ENCODE measurements around the gene BTNL2. TPM values are rescaled to one million over a fixed set of nuclear protein-coding genes. Genes with fewer than 3 reads are reported as not detected.

BTNL2 gene
- total and polyA plus RNA-seq, 8 donors = not detected

DNA sequence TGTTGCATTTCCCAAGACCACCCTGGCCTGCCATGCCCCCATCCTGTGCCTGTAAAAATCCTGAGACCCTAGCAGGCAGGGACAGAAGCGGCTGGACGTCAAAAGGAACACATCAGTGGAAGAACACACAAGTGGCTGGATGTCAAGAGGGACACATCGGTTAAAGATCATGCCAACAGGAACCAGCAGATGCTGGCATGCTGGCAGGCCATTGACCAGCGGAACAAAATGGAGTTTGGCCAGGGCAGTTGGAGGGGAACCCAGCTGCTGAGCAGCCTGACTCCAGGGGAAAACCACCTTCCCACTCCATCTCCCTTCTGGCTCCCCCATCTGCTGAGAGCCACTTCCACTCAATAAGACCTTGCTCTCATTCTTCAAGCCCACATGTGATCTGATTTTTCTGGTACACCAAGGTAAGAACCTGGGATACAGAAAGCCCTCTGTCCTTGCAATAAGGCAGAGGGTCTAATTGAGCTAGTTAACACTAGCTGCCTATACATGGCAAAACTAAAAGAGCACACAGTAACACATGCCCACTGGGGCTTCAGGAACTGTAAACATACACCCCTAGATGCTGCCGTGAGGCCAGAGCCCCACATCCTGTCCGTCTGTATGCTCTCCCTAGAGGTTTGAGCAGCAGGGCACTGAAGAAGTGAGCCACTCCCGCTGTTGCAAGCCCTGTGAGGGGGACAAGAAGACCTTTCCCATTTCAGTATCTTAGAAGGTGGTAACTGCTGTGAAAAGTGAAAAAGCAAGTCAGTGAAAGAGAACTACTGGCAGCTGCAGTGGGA is 31.0 kb downstream of the BTNL2 start:
- FAIRE-seq (no peak), ATAC-seq (no peak), DNase-seq (no peak)
- intact Hi-C loops (cut with DNase I) = no loop called here
- Histone ChIP-seq H3K27me3 (no peaks in the 10 kb centered on the region), H3K27ac (no peak overlapping the region), H3K9me3 (no peaks in the 10 kb centered on the region), H3K4me1 (peaks cover 0 to 4% (median 0%) of the 10 kb centered on the region in 3 donors), H3K36me3 (no peaks in the 10 kb centered on the region), H3K4me3 (no peak overlapping the region)
- TF ChIP-seq, protein P1, sequence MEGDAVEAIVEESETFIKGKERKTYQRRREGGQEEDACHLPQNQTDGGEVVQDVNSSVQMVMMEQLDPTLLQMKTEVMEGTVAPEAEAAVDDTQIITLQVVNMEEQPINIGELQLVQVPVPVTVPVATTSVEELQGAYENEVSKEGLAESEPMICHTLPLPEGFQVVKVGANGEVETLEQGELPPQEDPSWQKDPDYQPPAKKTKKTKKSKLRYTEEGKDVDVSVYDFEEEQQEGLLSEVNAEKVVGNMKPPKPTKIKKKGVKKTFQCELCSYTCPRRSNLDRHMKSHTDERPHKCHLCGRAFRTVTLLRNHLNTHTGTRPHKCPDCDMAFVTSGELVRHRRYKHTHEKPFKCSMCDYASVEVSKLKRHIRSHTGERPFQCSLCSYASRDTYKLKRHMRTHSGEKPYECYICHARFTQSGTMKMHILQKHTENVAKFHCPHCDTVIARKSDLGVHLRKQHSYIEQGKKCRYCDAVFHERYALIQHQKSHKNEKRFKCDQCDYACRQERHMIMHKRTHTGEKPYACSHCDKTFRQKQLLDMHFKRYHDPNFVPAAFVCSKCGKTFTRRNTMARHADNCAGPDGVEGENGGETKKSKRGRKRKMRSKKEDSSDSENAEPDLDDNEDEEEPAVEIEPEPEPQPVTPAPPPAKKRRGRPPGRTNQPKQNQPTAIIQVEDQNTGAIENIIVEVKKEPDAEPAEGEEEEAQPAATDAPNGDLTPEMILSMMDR (IDR thresholded peaks at IDR 0.05) = no peak
- 78 to 93% methylated on average over 7 of the region's 7 CpGs for WGBS, 2 donors

DNA sequence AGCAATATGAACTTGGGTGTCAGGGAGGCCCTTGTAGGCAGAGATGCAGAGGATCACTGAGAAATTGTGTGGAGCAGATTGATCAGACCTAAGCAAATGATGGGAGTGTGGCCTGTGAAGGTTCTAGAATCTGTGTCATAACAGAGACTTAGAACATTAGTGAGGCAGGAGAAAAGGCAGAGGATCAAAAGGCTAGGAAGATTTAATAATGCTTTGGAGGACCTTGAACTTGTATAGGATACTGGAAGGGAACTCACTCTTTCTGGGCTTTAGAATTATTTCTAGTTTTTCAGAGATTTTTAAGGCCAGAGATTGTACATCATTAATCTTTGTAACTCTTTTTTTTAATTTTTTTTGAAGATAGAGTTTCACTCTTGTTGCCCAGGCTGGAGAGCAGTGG is 35.2 kb downstream of the BTNL2 start, which contains the start of gene TSBP1:
TSBP1 (minus strand) TSS at position 101 of the 400 bp plus-strand sequence. CDS start 197 bp downstream, outside the sequence.
- Histone ChIP-seq H3K36me3 (no peaks in the 10 kb centered on the region), H3K4me1 (no peaks in the 10 kb centered on the region), H3K9me3 (no peaks in the 10 kb centered on the region), H3K4me3 (no peak within 1 kb of the TSS), H3K27me3 (no peaks in the 10 kb centered on the region), H3K27ac (no peak within 1 kb of the TSS)
- ATAC-seq (no peak), DNase-seq (no peak), FAIRE-seq (no peak)
- TF ChIP-seq, protein P1 (IDR thresholded peaks at IDR 0.05) = no peak
- intact Hi-C loops (cut with DNase I) = no loop called here

DNA sequence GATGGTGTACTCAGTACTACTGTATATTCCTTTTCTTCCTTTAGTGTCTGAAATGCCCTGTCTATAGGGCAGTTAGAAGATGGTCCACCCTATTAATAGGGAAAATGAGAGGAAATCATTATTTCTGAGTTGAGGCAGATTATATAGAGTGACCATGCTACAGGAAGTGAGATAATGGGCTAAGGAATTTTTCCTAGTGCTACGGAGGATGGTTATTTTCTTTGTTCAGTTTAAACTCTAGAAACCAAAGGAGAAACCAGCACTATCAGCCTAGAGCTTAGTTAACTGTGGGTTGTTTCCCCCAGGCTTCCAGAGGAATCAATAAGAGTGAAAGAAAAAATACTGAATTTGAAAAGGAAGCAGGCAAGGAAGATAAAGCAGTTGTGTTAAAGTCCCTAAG is 35.8 kb downstream of the BTNL2 start:
- H3K9me3 ChIP-seq = no peaks in the 10 kb centered on the region
- 41 to 52% methylated on average over 1 of the region's 1 CpG for WGBS, 2 donors
- intact Hi-C loops (cut with DNase I) = no loop called here

DNA sequence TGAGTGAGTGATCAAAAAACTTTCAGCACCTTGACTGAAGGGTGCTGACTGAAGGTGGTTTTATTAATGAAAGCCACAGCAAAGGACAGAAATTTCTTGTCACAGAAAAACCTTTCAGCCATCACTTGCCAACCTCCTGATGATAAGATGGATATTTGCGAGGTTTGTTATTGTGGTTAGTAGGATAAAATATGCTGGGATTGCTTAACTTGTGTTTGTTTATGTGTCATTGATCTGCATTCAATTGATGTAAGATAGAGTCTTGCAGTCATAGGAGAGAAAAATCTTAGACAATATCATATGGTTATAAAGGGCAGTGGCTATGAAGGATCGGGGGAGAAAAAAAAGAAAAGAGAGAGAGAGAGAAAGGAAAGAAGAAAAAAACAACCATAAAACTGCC is 36.5 kb downstream of the BTNL2 start:
- Histone ChIP-seq H3K27ac (no peak overlapping the region), H3K27me3 (no peaks in the 10 kb centered on the region), H3K4me3 (no peak overlapping the region), H3K36me3 (no peaks in the 10 kb centered on the region), H3K4me1 (no peaks in the 10 kb centered on the region), H3K9me3 (no peaks in the 10 kb centered on the region)
- 38 to 54% methylated on average over 2 of the region's 2 CpGs for WGBS, 2 donors
- ATAC-seq (no peak), FAIRE-seq (no peak), DNase-seq (no peak)
- intact Hi-C loops (cut with DNase I) = no loop called here
- TF ChIP-seq, protein P1 (IDR thresholded peaks at IDR 0.05) = no peak

More for the DNA sequence above, 35.8 kb downstream of the BTNL2 start:
- TF ChIP-seq, protein P1 (IDR thresholded peaks at IDR 0.05) = no peak
- Histone ChIP-seq H3K27ac (no peak overlapping the region), H3K27me3 (no peaks in the 10 kb centered on the region), H3K4me1 (no peaks in the 10 kb centered on the region), H3K36me3 (no peaks in the 10 kb centered on the region), H3K4me3 (no peak overlapping the region)
- DNase-seq = no peak
- no peak for ATAC-seq
- FAIRE-seq = no peak

DNA sequence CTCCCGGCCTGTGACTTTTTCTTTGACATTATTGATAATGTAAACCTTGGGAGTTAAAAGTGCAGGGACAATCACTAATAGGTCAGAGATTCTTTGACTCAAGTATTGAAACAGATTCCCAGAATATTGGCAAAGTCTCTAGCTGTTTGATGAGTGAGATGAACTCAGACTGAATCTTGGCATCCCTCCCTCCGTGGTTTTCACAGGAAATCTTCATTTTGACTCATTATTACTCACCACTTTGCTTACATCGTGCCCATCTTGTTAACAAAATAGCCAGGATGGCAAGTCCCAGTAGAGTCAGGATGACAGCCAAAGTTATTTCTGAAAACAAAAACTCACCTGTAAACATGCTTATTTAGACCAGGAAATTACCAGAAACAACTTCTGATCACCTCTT is 37.3 kb downstream of the BTNL2 start:
- no peak for FAIRE-seq
- no peak overlapping the region for H3K27ac ChIP-seq

More for the DNA sequence above, 37.3 kb downstream of the BTNL2 start:
- Histone ChIP-seq H3K9me3 (no peaks in the 10 kb centered on the region), H3K27me3 (no peaks in the 10 kb centered on the region), H3K4me1 (no peaks in the 10 kb centered on the region), H3K4me3 (no peak overlapping the region), H3K36me3 (no peaks in the 10 kb centered on the region)
- DNase-seq (no peak), ATAC-seq (no peak)
- 45 to 48% methylated on average over 3 of the region's 3 CpGs for WGBS, 2 donors
- intact Hi-C loops (cut with DNase I) = no loop called here
- TF ChIP-seq, protein P1 (IDR thresholded peaks at IDR 0.05) = no peak
